Pulmonary artery endothelial cell (primary cell): ENCODE results near the gene PTPRG. TPM values are rescaled to one million over a fixed set of nuclear protein-coding genes. Genes with fewer than 3 reads are reported as not detected.

Experiments used
- DNase-seq: peaks from one replicate; pipeline ENCODE4 v3.0.0-alpha.2; 2011; ENCODE audit warnings: low read depth, low spot score
- total RNA-seq: library from RNA; depleted of rRNA; stranded (reverse); fragments of >200 nt; gene quantifications from 2 replicates; pipeline ENCODE4 v1.2.3, GENCODE V29; 2014

Gene PTPRG
- total RNA-seq, 1 donor from 2014 or later: 41.0 TPM

DNA sequence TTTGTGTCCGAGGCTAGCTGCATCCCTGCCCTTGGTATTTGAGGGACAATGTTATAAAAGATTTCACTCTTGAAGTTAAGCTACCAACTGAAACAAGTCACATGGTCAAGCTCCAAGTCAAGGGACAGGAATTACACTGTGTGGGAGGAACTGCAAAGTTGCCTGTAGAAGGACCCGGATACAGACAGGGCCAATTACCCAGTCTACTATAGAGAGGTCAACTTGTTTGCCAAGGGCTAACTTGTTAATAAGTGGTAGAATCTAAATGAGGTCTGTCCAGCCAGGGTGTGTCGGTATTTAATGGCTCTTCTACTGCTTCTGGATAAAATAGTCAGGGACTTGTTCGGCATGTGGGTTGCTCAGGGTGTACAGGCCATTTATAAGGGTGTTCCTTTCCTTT lies 55.7 kb downstream of the PTPRG start:
- no peak for DNase-seq

DNA sequence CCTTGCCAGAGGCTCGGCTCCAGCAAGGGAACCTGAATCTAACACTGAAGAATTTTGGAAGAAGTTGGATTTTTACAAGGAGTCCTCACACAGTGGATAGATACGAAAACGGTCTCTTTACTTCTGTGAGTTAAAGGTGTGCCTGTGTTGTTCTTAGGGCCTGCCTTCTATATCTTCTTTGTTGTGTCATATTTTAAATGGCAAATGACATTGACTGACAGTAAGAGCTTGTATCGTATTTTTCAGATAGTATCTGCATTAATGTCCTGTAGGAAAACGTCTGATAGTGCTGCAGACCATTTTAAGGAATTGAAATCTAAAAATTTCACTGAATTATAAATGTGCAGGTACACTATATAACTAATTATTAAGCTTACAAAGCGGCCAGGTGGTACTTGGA lies 56.3 kb downstream of the PTPRG start:
- DNase-seq: no peak

GRCh38 chr3:61618231-61618630 lies 56.9 kb downstream of the PTPRG start:
- DNase-seq: no peak

GRCh38 chr3:61618871-61619270 lies 57.5 kb downstream of the PTPRG start:
- DNase-seq: no peak

- DNase-seq: no peak
Measured at GRCh38 chr3:61620073-61620472, 58.7 kb downstream of the PTPRG start.

DNA sequence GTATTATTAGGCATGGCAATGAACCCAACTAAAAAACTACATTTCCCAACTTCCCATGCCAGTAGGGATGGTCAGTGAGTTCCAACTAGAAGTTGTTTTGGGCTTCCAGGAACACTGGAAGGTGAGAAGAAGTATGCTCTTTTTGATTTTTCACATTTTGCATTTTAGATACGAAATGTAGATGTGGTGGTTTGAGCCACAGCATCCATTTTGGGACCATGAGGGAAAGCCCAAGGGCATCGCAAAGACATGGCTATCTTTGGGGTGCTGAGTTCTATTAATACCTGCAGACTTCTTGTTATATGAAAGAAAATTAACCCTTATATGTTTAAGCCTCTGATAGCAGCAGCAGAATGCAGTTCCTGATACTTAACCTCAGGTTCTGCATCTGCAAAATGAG lies 62.9 kb downstream of the PTPRG start:
- no peak for DNase-seq

DNA sequence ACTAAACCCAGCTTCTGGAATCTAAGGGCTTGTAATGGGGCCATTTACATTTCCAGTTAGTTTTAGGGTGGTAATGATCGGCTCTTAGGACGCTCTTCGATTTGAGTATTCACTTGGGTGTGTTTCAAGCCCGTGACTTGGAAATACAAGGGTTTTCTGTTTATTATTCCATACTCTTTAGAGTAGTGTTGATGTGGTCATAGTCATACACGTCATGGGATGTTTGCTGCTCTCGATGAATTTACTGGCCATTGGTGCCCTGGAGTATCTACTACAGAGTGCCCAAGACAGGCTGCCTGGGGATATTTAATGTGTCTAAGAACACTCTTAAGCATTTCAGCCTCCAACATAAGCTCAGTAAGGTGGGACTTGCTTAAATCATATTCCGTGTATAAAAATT lies 64.1 kb downstream of the PTPRG start:
- no peak for DNase-seq

GRCh38 chr3:61626484-61626883 lies 65.1 kb downstream of the PTPRG start:
- DNase-seq: no peak

DNA sequence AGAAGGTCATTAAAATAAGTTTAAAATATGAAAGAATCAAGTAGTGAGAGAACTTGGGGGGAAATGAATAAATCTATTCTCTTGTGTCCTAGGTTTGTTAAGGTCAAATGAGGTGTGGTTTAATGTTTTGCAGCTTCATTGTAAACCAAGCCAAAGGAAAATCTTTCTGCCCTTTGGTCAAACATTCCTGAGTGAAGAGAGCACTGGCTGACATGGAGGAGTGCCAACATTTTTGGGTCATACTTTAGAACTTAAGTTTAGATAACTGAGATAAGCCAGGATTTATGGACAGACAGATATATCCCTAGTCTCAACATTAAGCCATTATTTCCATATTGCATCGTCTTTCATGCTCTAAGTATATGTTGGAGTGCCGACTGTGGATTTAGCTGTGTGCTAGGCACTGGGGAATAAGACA lies 66.4 kb downstream of the PTPRG start:
- no peak for DNase-seq

DNA sequence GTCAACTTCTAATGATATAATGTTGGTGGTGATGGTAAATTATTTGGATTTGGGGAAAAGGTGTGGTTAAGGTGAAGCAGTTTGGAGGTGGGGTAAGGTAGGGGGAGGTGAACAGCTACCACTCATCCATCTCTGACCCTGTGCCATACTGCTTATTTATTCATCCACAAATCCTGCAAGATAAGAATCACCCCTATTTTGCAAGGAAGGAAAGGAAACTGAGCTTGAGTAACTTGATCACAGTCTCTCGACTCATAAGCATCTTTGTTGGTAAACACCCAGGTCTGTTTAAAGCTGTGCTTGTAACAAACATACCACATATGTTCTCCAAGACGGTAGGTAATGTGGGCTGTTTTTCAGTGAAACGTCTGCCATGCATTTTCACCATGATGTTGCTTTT lies 67.3 kb downstream of the PTPRG start:
- no peak for DNase-seq

- DNase-seq: no peak
Measured at GRCh38 chr3:61629442-61629841, 68.1 kb downstream of the PTPRG start.

GRCh38 chr3:61631108-61631769 lies 69.9 kb downstream of the PTPRG start:
- no peak for DNase-seq

GRCh38 chr3:61632568-61633175 lies 71.3 kb downstream of the PTPRG start:
- no peak for DNase-seq

GRCh38 chr3:61634678-61635077 lies 73.3 kb downstream of the PTPRG start:
- DNase-seq: no peak

GRCh38 chr3:61637088-61638051 lies 76.0 kb downstream of the PTPRG start:
- no peak for DNase-seq

DNA sequence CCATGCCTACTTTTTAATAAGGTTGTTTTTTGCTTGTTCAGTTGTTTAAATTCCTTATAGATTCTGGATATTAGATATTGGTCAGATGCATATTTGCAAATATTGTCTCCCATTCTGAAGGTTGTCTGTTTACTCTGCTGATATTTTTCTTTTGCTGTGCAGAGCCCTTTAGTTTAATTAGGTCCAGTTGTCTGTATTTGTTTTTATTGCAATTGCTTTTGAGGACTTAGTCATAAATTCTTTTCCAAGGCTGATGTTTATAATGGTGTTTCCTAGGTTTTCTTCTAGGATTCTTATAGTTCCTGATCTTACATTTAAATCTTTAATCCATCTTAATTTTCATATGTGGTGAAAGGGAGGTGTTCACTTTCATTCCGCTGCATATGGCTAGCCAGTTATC lies 77.4 kb downstream of the PTPRG start:
- DNase-seq: no peak

GRCh38 chr3:61639991-61640390 lies 78.6 kb downstream of the PTPRG start:
- DNase-seq: no peak

DNA sequence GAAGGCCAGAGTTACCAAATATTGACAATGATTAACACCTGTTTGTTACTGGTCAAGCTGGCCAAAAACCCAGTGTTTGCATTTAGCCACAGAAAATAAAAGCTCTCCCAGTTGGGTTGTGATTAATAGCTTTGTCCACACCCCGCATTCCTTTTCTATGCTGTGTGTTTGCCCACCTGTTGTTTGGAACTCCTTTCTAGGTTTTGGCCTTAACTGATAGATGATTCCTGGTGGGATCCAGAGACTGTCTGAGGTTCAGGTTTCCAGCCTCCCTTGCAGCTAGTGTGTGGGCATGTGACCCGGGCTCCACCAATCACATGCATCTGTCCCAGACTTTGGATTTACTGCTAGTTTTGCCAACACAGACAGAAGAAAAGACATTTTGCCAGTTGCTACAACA lies 83.8 kb downstream of the PTPRG start:
- no peak for DNase-seq

DNA sequence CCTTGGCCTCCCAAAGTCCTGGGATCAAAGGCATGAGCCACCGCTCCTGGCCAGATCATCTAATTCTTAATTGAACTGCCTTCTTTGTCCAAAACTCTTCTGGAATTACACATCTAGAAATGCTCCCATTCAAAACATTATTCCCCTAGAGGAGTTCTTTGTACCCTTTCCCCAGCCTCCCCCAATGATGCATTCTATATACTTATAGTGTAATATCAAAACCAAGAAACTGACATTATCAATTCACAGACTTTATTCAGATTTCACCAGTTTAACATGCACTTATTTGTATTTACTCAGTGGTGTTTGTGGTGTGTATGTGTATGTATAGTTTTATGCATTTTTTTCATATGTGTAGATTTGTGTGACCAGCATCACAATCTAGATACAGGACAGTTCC lies 85.0 kb downstream of the PTPRG start:
- DNase-seq: no peak

DNA sequence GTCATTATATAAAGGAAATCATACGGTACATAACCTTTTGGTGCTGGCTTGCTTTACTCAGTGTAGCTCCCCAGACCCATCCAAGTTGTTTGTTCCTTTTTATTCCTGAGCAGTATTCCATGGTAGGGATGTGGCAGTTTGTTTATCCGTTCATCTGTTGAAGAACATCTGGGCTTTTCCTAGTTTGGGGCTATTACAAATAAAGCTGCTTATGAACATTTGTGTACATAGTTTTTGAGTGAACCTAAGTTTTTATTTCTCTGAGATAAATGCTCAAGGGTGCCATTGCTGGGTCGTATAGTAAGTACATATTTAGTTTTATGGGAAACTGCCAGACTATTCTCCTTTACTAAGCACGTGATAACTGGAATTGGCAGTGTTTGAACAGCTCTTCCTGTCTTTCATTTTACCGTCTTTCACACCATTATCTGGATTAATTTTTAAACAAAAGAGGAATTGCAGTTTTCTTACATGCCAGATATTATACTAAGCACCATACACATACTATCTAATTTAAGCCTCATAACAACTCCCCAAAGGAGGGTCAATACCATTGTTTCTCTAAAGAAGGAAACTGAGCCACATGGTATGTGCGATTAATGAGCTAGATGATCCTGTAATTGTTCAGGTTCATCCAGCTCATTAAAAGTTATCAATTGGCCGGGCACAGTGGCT lies 85.6 kb downstream of the PTPRG start:
- DNase-seq: peak; percentile 48

DNA sequence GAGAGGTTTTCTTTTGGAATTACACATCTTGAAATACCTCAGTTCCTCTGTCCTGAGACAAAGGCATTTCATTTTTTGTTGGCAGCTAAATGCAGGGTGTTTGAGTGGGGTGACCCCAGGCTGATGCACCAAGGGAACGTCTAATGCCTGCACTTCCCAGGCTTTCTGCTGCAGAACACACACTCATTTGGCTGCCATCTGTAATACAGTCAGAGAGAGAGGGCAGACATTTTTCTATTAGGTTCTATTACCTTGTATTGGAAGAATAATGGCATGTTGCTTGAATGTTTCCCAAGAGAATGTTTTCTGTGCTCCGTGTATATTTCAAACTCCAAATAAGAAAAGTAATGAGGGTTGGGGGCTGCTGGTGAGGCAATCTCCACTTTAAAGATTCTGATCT lies 87.1 kb downstream of the PTPRG start:
- DNase-seq: no peak
